ENCODE measurements around the gene CALHM1. TPM values are rescaled to one million over a fixed set of nuclear protein-coding genes. Genes with fewer than 3 reads are reported as not detected.

The CALHM1 gene
- total RNA-seq, 3 donors from 2014 or later (not counting 1 experiment from before 2014, with no cell fraction given) = 0.23 to 0.57 TPM; not detected in 1

DNA sequence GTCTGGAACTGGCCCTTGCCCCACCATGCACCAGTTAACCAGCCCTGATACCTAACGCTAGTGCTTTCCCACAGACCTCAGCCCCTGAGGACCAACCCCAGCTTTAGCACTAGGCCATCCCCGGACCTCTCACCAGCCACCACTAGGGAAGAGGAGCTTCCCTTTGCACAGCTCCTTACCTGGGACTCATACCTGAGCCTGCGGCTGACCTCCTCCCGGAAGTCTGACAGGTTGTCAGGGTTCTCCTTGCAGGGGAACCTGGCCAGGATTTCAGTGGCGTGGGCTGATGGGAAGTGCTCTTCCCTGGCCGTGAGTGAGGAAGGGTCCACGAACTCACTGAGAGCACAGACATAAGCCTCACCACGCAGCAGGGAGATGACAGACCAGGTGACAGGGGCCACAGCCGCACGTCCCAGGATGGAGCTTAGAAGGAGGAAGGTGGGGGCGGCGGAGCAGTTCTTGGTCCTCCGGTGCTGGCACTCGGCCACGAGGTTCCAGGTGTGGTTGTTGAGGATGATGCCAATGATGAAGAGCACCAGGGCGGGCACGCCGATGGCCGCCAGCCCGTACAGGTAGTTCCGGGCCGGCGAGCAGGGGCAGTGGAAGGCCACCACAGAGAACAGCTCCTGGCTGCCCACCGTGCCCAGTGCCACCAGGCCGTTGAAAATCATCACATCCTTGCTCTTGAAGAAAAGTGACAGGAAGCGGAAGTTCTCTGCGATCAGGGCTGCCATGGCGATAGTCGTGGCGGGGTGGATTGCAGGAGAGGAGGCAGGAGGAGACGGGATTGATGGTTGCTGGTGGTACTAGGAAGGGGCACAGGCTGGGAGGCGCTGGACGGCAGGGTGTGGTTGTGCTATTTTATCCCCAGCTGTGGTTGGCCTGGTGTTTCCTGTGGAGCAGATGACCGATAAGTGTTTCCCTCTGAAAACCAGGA is 9.2 kb downstream of the CALHM1 start:
- TF ChIP-seq, protein P1, sequence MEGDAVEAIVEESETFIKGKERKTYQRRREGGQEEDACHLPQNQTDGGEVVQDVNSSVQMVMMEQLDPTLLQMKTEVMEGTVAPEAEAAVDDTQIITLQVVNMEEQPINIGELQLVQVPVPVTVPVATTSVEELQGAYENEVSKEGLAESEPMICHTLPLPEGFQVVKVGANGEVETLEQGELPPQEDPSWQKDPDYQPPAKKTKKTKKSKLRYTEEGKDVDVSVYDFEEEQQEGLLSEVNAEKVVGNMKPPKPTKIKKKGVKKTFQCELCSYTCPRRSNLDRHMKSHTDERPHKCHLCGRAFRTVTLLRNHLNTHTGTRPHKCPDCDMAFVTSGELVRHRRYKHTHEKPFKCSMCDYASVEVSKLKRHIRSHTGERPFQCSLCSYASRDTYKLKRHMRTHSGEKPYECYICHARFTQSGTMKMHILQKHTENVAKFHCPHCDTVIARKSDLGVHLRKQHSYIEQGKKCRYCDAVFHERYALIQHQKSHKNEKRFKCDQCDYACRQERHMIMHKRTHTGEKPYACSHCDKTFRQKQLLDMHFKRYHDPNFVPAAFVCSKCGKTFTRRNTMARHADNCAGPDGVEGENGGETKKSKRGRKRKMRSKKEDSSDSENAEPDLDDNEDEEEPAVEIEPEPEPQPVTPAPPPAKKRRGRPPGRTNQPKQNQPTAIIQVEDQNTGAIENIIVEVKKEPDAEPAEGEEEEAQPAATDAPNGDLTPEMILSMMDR (IDR thresholded peaks at IDR 0.05) = no peak
- peak overlapping the region; percentile 96 for H3K4me3 Mint-ChIP-seq
- peak overlapping the region; percentile 82 to 91 for H3K27ac Mint-ChIP-seq
- Histone ChIP-seq H3K36me3 (ENCODE audit: control insufficient read depth, insufficient read depth, low read length) (peaks cover 50% of the 10 kb centered on the region), H3K9me3 (ENCODE audit: control insufficient read depth, insufficient read depth, low read length) (no peaks in the 10 kb centered on the region), H3K27ac (ENCODE audit: low read length) (peak overlapping the region; percentile 21), H3K4me1 (ENCODE audit: control insufficient read depth, insufficient read depth, low read length) (peaks cover 62% of the 10 kb centered on the region), H3K4me3 (ENCODE audit: low read length) (no peak overlapping the region), H3K27me3 (ENCODE audit: control insufficient read depth, insufficient read depth, low read length) (no peaks in the 10 kb centered on the region)
- no peaks in the 10 kb centered on the region for H3K9me3 Mint-ChIP-seq
- intact Hi-C loops (cut with micrococcal nuclease) = no loop called here
- H3K36me3 Mint-ChIP-seq = peaks cover 15% of the 10 kb centered on the region
- 83% methylated on average over 34 of the region's 34 CpGs for WGBS (ENCODE audit: insufficient coverage)
- ATAC-seq = no peak
- H3K27me3 Mint-ChIP-seq (ENCODE audit: low read depth in 2 of 2) = no peaks in the 10 kb centered on the region
- H3K4me1 Mint-ChIP-seq = peaks cover 60 to 76% of the 10 kb centered on the region in 2 donors
- no peak for DNase-seq

DNA sequence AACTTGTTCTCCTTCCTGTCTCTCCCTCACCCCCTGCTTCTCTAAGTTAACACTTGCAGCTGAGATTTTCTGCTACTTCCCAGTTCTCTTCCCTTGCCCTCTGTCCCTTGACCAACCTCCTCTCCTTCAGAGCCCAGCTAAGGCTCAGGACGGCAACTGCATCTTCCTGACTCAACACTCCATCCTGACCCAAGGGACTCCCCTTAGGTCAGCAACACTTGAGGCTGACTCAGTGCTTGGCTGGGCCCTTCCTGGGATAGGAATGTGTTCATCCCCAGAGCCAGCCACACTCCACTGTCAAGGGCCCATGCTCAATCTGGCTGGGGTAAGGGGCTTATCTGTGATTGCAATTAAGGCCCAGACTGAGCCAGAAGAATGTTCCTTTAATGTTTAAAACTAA is 10.0 kb downstream of the CALHM1 start:
- H3K27ac Mint-ChIP-seq = peak overlapping the region; percentile 82 to 91
- WGBS (ENCODE audit: insufficient coverage) = 60% methylated on average over 1 of the region's 1 CpG
- intact Hi-C loops (cut with micrococcal nuclease) = no loop called here
- TF ChIP-seq, protein P1 (IDR thresholded peaks at IDR 0.05) = no peak
- H3K4me3 ChIP-seq (ENCODE audit: low read length) = no peak overlapping the region
- H3K4me1 ChIP-seq (ENCODE audit: control insufficient read depth, insufficient read depth, low read length) = peaks cover 58% of the 10 kb centered on the region
- peaks cover 15% of the 10 kb centered on the region for H3K36me3 Mint-ChIP-seq
- H3K4me3 Mint-ChIP-seq = peak overlapping the region; percentile 96
- H3K9me3 ChIP-seq (ENCODE audit: control insufficient read depth, insufficient read depth, low read length) = no peaks in the 10 kb centered on the region
- ATAC-seq = no peak
- peaks cover 59 to 77% of the 10 kb centered on the region in 2 donors for H3K4me1 Mint-ChIP-seq
- H3K27ac ChIP-seq (ENCODE audit: low read length) = no peak overlapping the region
- peaks cover 57% of the 10 kb centered on the region for H3K36me3 ChIP-seq (ENCODE audit: control insufficient read depth, insufficient read depth, low read length)
- no peaks in the 10 kb centered on the region for H3K27me3 Mint-ChIP-seq (ENCODE audit: low read depth in 2 of 2)
- no peak for DNase-seq
- H3K27me3 ChIP-seq (ENCODE audit: control insufficient read depth, insufficient read depth, low read length) = no peaks in the 10 kb centered on the region
- H3K9me3 Mint-ChIP-seq = no peaks in the 10 kb centered on the region

DNA sequence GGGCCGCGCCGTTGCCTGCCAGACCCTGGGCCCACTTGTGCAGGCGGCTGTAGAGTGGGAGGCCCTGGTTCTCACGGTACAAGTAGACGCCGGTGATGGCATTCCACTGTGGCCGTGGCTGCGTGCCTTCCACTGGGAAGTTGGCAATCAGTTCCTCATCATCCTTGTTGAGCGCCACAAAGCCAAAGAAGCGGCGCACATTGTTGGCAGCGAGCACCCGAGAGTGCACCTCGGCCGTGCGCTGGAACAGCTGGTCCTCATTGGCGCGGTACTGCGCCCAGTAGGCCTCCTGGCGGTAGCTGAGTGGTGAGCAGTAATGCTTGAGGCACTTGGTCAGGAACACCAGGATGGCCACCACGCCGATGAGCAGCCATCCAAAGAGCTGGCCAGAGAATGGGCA is 11.5 kb downstream of the CALHM1 start:
- WGBS (ENCODE audit: insufficient coverage) = 98% methylated on average over 23 of the region's 23 CpGs

More for the DNA sequence above, 11.5 kb downstream of the CALHM1 start:
- H3K27ac ChIP-seq (ENCODE audit: low read length) = no peak overlapping the region
- Mint-ChIP-seq H3K4me1 (peaks cover 44 to 72% of the 10 kb centered on the region in 2 donors), H3K9me3 (no peaks in the 10 kb centered on the region), H3K27me3 (ENCODE audit: low read depth in 2 of 2) (no peaks in the 10 kb centered on the region), H3K36me3 (peaks cover 15% of the 10 kb centered on the region), H3K4me3 (no peak overlapping the region), H3K27ac (peak overlapping the region; percentile 35 to 91)
- H3K4me3 ChIP-seq (ENCODE audit: low read length) = no peak overlapping the region
- DNase-seq = no peak
- intact Hi-C loops (cut with micrococcal nuclease) = no loop called here
- H3K36me3 ChIP-seq (ENCODE audit: control insufficient read depth, insufficient read depth, low read length) = peaks cover 71% of the 10 kb centered on the region
- no peak for ATAC-seq
- TF ChIP-seq, protein P1 (IDR thresholded peaks at IDR 0.05) = no peak
- no peaks in the 10 kb centered on the region for H3K27me3 ChIP-seq (ENCODE audit: control insufficient read depth, insufficient read depth, low read length)
- no peaks in the 10 kb centered on the region for H3K9me3 ChIP-seq (ENCODE audit: control insufficient read depth, insufficient read depth, low read length)
- peaks cover 48% of the 10 kb centered on the region for H3K4me1 ChIP-seq (ENCODE audit: control insufficient read depth, insufficient read depth, low read length)
